Measurements from ENCODE around the gene C18orf63.

DNA sequence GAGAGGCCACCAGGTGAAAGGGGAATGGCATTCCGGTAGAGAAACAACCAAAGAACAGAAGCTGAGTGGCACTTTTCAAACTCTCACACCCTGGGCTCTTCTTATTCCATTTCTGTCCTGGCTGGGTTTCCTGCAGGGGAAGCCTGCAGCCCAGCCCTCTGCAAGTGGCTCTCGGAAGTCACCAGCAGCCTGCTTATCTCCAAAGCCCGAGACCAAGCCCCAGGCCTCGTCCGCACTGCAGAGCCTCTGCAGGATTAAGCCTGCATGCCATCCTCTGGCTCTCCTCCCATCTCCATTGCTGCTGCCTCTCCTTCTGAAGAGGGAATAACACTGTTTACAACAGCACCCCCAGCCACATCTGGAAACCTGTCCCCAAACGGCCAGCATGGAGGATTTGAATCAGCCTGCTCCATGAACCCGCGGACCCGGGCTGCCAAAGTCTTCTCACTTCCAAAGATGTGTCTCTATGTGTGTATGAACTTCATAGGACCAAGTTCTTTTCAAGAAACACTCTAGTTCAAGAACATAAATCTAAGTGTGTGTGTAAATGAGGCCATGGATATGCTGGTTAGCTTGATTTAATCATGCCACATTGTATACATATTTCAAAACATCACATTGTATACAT is 87.3 kb downstream of the C18orf63 start:
- TF ChIP-seq, protein P1, sequence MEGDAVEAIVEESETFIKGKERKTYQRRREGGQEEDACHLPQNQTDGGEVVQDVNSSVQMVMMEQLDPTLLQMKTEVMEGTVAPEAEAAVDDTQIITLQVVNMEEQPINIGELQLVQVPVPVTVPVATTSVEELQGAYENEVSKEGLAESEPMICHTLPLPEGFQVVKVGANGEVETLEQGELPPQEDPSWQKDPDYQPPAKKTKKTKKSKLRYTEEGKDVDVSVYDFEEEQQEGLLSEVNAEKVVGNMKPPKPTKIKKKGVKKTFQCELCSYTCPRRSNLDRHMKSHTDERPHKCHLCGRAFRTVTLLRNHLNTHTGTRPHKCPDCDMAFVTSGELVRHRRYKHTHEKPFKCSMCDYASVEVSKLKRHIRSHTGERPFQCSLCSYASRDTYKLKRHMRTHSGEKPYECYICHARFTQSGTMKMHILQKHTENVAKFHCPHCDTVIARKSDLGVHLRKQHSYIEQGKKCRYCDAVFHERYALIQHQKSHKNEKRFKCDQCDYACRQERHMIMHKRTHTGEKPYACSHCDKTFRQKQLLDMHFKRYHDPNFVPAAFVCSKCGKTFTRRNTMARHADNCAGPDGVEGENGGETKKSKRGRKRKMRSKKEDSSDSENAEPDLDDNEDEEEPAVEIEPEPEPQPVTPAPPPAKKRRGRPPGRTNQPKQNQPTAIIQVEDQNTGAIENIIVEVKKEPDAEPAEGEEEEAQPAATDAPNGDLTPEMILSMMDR (IDR thresholded peaks at IDR 0.05): no peak
- no peak for TF ChIP-seq POLR2A (IDR thresholded peaks at IDR 0.05)
